SIG-M5 treated with dmso at 0.1 percent for 504 hours (cell line): ENCODE results near the gene ASPHD1.
"Not testable (repeated sequence)": the region's sequence is repeated elsewhere in the genome, so short reads cannot be mapped to it uniquely, and the experiment has no call there.

Experiments
- DNase-seq: peaks from one replicate; lab custom pipeline; 2025; ENCODE audit not compliant: unreplicated experiment; lab: John Stamatoyannopoulos, UW

The ASPHD1 gene, protein sequence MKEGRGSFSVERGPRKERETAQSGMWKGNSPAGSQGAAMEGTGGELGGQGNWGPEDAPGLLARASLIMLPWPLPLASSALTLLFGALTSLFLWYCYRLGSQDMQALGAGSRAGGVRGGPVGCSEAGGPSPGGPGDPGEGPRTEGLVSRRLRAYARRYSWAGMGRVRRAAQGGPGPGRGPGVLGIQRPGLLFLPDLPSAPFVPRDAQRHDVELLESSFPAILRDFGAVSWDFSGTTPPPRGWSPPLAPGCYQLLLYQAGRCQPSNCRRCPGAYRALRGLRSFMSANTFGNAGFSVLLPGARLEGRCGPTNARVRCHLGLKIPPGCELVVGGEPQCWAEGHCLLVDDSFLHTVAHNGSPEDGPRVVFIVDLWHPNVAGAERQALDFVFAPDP

DNA sequence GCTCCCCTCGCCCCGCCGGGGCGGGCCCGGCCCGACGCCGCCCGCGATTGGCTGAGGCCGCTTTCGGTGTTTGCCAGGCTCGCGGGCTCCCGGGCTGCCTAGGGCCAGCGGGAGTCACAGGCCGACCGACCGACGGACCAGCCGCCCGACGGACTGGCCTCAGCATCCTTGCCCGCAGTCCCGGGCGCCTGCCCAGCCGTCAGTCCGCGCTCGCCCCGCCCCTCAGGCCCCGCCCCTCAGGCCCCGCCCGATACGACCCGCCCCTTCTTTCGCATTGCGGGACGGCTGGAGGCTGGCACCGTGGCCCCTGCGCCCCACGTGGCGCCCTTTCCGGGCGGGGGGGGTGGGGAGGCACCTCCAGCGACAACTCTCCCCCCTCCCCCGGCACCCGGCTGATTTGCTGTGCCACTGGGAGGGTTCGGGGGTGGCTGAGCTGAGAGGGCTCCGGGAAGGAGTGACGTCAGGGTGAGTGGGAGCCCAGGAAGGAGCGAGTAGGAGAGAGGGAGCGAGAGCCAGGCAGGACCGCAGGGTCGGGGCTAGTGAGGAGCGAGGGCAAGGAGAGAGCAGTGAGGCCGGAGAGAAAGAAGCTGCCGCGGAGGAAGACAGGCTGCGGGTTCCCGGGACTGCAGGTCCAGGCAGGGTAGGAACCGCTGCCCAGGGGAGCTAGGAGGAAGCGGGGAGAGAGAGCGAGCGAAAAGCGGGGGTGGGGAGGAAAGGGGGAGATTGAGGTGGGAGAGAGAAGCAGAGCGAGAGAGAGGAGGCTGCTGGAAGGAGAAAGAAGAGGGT lies at the start of gene ASPHD1:
TSS of gene ASPHD1 (plus strand) at position 387 of the 786 bp plus-strand sequence. CDS start 484 bp downstream, outside the sequence.
- peak; percentile 64 for DNase-seq

DNA sequence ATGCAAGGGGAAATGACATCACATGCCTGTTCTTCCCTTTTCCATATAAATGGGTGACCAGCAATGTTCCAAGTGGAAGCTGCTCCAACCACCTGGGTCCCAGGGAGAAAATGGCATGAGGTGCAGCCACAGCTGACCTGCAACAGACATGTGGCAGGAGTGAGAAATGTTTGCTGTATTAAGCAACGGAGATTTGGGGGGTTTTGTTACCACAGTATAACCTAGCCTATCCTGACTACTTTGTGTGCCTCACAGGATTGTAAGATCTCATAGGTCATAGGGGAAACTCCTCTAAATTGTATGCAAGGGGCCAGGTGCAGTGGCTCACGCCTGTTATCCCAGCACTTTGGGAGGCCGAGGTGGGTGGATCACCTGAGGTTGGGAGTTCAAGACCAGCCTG lies 49.3 kb upstream of the ASPHD1 start:
- no peak for DNase-seq

DNA sequence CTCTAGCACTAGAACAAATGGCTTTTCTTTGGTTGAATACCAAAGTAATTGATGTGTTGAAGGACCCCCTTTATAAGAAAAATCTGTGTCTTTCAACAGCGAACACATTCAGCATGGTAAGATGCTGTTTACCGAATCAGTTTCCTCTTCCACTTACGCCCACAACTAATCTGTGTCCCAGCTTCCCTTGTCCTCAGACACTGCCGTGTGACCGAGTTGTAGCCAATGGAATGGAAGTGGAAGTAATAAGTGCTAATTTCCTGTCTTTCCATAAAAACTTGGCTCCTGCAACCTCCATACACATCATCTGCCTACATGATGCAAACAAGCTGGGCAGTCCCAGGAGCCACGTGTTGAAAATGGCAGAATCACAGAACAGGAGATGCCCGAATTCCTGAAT lies 47.6 kb upstream of the ASPHD1 start:
- no peak for DNase-seq

DNA sequence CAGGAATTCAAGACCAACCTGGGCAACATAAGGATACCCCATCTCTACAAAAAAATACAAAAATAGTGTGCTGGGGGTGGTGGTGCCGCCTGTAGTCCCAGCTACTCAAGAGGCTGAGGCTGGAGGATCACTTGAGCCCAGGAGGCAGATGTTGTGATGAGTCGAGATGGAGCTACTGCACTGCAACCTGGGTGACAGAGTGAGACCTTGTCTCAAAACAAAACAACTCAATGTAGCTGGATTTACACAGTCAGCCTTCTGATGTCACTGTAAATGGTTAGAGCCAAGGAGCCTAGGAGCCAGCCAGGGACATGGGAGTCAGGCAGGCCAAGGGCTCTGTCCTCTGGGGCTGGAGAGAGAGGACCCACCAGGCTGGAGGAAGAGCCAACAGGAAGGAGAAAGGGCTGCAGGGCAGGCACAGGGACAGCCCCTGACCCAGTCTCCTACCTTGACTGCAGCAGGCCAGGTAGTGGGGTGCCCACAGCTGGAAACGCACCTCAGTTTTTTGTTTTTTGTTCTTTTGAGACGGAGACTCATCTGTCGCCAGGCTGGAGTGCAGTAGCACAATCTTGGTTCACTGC lies 45.7 kb upstream of the ASPHD1 start:
- no peak for DNase-seq

DNA sequence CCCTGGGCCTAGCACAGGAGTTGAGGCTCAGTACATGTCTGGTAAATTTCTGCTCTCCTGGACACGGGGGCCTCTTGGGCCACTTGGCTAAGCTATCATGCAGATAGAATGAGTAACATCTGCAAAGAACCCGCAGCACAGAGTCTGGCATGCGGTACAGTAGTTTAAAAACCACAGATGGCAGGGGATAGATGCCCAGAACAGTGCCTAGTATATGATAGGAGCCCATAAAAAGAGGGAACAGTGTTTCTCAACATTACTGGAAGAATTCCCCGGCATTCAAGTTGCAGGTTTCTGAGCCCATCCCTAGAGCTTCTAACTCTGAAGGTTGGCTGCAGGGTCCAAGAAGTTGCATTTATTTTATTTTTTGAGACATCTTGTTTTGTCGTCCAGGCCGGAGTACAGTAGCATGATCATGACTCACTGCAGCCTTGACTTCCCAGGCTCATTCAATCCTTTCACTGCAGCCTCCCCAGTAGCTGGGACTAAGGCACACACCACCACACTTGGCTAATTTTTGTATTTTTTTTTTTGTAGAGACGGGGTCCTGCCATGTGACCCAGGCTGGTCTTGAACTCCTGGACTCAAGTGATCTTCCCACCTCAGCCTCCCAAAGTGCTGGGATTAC lies 43.0 kb upstream of the ASPHD1 start:
- no peak for DNase-seq

DNA sequence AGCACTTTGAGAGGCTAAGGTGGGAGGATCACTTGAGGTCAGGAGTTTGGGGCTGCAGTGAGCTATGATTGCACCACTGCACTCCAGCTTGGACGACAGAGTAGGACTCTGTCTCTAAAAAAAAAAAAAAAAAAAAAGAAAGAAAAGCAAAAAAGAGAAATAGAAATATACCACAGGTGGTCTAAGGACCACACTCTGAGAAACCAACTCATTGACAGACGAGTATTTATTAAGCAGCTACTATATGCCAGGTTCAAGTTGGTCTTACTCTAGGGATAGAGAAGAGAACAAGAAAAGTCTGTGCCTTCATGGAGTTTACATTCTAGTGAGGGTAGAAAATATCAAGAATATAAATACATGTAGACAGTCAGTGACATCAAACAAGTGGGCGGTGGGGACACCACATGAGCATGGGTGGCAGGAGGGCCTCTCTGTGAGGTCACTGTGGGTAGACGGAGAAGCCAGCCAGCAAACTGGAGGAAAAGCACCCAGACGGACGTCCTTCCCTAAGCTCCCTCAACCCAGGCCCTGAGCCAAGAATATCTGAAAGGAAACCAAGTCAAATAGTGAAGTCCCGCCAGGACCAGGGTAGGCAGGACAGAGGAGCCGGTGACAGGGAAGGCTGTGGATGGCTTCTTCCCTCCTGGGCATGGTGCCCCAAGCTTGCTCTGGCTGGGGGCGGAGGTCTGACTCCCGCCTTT lies 42.0 kb upstream of the ASPHD1 start:
- no peak for DNase-seq

DNA sequence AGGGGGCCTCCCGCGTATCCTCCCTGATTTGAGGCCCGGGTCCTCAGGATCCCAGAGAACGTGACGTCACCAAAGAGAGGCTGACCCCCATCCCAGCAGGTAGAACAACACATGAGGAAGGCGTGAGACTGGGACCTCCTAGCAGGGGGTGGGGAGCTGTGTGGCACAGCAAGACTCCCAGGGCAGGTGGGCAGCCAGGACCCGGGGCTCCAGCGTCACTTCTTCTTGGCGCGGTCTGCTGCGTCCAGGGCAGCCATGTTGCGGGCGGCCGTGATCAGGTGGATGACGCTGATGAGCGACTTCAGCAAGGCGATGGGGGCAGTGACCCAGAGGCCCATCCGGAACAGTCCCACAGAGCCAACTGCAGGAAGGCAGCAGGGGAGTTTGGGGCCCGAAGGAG lies 41.3 kb upstream of the ASPHD1 start:
- no peak for DNase-seq

DNA sequence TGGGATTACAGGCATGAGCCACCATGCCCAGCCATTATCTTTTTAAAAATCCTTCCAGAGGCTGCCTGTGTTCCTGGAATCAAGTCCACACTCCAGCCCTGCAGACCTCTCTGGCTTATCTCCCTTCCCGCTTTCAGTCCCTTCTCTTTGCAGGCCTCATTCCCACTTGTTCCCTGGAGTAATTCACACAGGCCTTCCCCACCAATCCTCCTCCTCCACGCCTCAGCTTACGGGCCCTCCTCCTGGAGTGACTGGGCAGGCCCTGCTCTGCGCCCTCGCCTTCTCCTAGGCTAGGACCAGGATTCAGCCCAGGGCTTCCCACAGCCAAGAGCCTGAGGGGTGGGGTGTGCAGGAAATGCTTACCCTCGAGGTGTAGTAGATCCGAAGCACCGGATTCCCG lies 40.1 kb upstream of the ASPHD1 start:
- DNase-seq = no peak

DNA sequence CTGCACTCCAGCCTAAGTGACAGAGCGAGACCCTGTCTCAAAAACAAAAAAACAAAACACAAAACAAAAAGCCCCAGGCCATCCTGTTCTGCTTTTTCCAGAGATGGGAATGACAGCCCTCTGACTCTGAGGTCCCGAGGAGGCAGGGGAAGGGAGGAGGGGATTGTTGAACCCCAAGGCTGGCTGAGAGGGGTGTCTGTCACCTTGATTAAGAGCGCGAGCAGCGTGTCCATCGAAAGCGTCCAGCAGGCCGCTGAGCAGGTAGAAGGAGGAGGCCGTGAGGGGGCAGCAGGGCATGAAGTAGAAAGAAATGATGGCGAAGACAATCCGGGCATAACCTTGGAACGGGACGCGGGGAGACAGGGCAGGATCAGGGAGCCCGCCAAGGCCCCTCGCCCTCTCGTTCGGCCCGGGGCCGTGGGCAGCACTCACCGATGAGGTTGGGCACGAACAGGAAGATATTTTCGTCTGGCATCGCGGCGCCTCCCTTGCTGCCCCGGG lies 37.9 kb upstream of the ASPHD1 start:
- peak; percentile 6 for DNase-seq

DNA sequence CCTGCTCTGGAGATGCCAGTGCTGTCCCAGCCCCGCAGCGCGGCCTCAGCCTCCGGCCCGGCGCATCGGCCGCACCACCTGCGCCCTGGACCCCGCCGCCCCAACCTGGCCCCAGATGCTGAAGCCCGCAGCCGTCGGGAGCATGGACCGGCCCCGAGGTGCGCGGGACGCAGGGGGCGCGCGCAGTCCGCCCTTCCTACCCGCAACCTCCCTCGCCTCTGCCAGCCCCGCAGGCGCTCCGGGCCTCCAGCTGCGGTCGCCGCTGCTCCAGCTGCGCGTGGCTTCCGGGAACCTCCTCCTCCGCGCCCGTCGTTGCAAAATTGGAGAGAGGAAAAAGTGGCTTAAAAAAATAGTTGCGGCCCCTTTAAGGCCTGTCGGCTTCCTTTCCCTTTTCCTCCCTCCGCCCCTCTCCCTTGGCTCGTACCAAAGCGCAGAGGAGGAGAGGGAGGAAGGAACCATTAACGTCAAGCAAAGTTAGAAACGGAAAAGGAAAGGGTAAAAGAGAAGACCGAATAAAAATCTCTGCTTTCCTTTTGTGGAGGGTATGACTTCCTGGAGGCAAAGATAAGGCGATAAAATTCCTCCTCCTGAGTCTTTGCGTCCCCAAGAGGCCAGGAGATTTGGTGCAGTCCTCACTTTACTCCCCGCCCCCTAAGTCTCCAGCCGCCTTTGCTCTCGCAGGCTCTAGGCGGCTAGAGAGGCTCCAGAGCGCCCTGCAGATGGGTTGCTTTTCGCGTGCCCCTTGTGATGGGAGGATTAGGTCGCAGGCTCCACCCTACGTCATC lies 37.2 kb upstream of the ASPHD1 start, which contains the start of gene CDIPT:
TSS of gene CDIPT (minus strand) at position 343 of the 785 bp plus-strand sequence. CDS start 369 bp downstream, outside the sequence.
- peak; percentile 95 for DNase-seq

DNA sequence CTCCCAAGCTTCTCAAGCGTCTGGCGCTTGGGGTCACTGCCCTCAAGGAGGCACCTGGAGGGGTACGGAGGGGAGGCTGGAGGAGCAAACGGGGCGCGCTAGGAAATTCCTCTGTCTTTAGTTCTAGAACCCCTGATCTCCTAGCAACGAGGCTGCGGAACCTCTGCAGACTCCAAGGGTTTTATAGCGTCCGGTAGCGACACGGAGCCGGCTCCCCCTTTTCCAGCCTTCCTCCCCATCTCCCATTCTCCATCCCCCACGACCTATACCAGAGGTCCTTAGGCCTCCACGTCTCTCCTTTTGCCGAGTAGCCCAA lies 36.7 kb upstream of the ASPHD1 start:
- no peak for DNase-seq

DNA sequence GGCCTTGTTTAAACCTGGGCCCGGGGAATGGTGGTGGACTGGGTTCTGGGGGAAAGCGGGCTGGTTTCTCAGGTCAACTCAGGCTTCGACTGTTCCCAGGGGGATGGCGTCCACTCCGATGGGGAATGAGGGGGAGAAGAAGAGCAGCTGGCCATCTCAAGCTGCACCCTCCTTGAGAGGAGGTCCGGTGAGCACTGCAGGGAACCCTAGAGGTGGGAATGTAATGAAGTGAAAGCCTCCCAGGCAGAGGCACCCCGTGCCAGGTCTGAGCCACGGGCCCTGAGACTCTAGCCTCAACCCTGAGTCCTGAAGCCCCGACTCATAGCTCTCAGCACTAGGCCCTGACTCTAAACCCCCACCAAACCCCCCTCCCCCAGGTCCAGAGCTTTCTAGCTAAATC lies 36.1 kb upstream of the ASPHD1 start:
- no peak for DNase-seq

DNA sequence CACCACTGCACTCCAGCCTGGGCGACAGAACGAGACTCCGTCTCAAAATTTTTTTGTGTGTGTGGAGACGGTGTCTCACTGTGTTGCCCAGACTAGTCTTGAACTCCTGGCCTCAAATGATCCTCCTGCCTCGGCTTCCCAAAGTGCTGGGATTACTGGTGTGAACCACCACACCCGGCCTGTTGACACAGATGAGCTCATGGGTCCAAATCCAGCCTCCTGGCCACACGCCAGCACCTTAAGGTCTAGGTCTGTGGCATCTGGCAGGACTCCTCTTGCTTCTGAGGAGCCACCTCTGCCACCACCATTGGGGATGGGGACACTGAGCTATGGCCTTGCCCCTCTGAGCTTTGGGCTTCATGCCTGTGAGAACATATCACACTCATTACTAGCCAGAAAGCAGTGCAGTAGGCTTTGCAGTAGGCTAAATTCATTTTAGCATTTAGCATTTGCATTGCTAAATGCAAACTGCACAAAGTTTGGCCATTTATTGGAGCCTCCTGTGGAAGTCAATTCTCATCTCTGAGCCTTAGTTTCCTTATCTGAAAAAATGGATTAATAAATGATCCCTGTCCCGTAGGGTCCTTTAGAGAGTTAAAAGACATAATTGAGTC lies 31.8 kb upstream of the ASPHD1 start:
- DNase-seq = no peak

DNA sequence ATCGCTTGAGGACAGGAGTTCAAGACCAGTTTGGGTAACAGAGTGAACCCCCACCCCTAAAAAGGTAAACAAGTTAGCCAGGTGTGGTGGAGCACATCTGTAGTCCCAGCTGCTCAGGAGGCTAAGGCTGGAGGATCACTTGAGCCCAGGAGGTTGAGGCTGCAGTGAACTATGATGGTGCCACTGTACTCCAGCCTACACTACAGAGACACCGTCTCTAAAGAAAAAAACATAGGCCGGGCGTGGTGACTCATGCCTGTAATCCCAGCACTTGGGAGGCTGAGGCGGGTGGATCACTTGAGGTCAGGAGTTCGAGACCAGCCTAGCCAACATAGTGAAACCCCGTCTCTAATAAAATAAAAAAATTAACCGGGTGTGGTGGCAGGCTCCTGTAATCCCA lies 31.2 kb upstream of the ASPHD1 start:
- DNase-seq = not testable (repeated sequence)

DNA sequence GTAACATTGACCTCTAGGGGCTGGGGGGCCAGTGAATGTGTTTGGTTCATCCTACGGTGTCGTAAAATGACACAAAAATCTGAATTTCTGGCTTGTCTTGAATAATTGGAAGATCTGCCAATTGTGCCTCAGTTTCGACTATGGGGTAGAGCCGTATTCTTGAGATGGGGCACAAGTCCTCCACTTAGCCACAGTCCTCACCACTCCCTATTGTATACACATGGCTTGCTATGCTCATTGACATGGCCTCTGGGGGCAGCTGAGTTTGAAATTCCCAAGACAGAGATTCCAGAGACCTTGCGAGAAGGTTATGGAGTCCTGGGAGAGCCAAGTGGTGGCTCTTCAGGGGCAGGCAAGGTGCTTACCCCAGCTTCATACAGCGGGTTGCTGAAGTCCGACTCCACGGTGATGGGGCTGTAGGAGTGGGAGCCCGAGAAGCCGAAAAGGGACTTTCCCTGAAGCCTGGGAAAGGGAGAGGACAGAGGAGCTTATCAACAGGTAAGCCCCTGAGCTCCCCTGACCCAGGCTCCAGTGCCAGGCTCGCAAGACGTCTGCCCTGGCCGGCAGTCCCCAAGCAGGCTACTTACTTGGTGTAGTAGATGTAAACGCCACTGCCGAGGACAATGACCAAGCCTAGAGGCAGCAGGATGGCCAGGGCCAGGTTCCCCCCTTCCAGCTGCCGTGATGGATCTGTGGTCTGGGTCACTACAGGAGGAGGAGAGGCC lies 28.3 kb upstream of the ASPHD1 start:
- no peak for DNase-seq

DNA sequence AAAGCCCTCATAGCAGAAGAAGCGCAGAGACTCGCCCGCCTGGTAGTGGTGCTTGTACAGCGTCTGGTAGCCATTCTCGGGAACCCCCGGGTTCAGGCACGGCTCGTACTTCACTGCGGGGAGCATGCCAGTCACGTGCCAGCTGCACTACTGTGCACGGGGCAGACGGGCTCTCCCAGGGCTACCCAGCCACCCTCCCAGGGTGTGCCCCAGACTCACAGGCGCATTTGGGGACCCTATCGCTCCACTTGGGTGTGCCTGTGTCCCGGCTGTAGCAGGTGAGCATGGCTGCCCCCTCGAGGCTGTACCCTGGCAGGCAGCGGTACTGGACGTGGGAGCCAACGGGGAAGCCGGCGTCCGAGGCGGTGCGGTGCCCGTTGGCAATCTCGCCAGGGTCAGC lies 27.0 kb upstream of the ASPHD1 start:
- no peak for DNase-seq

DNA sequence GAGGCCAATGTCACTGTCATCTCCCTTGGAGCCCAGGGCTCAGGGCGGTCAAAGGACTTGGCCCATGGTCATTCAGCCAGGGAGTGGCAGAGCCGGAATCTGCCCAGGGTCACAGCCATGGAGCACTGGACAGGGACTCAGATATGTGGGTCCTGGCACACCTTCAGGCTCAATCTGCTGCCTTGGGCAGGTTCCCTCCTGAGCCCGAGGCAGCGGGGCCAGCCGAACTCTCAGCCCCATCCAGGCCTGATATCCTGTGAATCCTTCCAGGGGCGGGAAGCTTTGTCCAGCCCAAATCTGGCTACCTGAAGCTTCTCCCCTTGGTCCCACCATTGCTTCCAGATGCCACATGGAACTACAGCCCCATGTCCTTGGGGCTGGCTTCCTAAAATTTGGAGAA lies 25.1 kb upstream of the ASPHD1 start:
- DNase-seq = no peak

DNA sequence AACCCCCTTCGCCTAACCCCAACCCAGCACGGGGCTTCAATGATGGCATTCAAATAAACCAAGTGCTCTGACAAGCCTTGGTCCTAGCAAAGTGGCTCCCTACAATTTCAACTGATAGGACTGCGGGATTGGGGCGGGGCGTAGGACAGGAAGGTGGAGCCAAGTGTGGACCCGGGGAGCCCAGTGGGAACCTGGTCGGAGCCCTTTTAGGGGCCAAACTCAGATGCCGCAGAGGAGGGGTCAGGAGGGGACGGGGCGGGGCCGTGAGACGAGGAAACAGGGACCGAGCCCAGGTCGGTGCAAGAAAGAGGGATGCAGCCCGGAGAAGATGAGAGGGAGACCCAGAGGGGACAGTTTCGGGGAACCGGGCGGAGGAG lies 24.1 kb upstream of the ASPHD1 start:
- DNase-seq = no peak
